HL-60 (cell line): ENCODE results near the gene HSPB1.
"Not testable (repeated sequence)": the region's sequence is repeated elsewhere in the genome, so short reads cannot be mapped to it uniquely, and the experiment has no call there.

Experiments used
- DNase-seq, 2 experiments: peaks; one replicate each; pipeline ENCODE4 v3.0.0-alpha.2; 2010 to 2020; ENCODE audit warnings: low read depth in 1 of 2, low spot score in 1 of 2
- H3K27ac ChIP-seq: fragments of 250-450 bp; sonication (Bioruptor Pico); replicated peaks from 2 replicates; pipeline ENCODE4 v1.5.1; 2020; ENCODE audit warnings: mild to moderate bottlenecking, moderate library complexity
- H3K27me3 ChIP-seq: fragments of 250-450 bp; sonication (Bioruptor Pico); 2 replicates; pipeline ENCODE4 v1.5.1; 2021; ENCODE audit warnings: mild to moderate bottlenecking, moderate library complexity; ENCODE audit not compliant: insufficient read depth, poor library complexity, severe bottlenecking
- H3K4me3 ChIP-seq: replicated peaks from 2 replicates; pipeline ENCODE4 v1.5.1; 2011; ENCODE audit warnings: mild to moderate bottlenecking, control low read depth, low read length; ENCODE audit not compliant: insufficient read depth
- GABPA ChIP-seq: IDR thresholded peaks from 2 replicates; pipeline ENCODE4 v1.6.1; 2012; ENCODE audit warnings: low read depth
- POLR2AphosphoS5 ChIP-seq: IDR thresholded peaks from 2 replicates; pipeline ENCODE4 v1.6.1; 2012; ENCODE audit warnings: low read depth
- SPI1 ChIP-seq: IDR thresholded peaks from 2 replicates; pipeline ENCODE4 v1.6.1; 2012; ENCODE audit warnings: low read depth, mild to moderate bottlenecking, borderline replicate concordance
- TF ChIP-seq, protein P1 (sequence below): IDR thresholded peaks from one replicate; pipeline ENCODE4 v1.5.1; 2011; ENCODE audit warnings: low read length, control low read depth, inconsistent platforms; ENCODE audit not compliant: insufficient read depth
- TF ChIP-seq, protein P2 (sequence below): IDR thresholded peaks from 2 replicates; pipeline ENCODE4 v1.6.1; 2012; ENCODE audit warnings: low read depth; ENCODE audit not compliant: insufficient replicate concordance

HSPB1 gene

DNA sequence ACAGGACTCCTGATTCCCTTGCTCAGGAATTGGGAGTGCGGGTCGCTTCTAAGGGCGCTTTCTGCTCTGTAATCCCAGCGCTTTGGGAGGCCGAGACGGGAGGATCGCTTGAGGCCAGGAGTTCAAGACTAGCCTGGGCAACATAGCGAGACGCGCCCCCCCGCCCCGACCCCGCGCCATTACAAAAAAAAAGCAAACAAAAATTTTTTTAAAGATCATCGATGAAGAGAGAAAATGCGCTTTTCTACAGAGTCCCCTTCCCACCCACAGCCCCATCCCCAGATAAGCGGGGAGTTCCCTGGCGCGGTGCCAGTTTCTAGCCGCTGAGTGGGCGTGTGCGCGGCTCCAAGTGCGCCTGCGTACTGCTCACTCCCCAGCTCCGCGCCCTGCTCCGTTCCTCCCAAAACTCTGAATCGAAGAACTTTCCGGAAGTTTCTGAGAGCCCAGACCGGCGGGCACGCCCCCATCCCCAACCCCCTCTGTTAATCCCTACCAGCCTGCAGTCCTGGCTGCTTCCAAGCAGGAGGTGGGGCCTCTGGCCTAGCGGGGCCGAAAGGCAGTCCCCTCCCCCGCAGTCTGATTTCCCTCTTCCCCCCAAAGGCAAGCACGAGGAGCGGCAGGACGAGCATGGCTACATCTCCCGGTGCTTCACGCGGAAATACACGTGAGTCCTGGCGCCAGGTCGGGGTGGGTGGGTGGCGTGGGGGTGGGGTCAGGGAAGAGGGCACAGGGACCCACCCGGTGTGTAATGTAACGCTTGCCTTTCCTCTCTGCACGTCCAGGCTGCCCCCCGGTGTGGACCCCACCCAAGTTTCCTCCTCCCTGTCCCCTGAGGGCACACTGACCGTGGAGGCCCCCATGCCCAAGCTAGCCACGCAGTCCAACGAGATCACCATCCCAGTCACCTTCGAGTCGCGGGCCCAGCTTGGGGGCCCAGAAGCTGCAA, 1.0 kb downstream of the HSPB1 start:
- Histone ChIP-seq H3K27ac (no peak overlapping the region), H3K27me3 (peaks cover 14% of the 10 kb centered on the region), H3K4me3 (peak overlapping the region; percentile 62)
- peak; percentile 69 to 73 for DNase-seq
- TF ChIP-seq, protein P1, sequence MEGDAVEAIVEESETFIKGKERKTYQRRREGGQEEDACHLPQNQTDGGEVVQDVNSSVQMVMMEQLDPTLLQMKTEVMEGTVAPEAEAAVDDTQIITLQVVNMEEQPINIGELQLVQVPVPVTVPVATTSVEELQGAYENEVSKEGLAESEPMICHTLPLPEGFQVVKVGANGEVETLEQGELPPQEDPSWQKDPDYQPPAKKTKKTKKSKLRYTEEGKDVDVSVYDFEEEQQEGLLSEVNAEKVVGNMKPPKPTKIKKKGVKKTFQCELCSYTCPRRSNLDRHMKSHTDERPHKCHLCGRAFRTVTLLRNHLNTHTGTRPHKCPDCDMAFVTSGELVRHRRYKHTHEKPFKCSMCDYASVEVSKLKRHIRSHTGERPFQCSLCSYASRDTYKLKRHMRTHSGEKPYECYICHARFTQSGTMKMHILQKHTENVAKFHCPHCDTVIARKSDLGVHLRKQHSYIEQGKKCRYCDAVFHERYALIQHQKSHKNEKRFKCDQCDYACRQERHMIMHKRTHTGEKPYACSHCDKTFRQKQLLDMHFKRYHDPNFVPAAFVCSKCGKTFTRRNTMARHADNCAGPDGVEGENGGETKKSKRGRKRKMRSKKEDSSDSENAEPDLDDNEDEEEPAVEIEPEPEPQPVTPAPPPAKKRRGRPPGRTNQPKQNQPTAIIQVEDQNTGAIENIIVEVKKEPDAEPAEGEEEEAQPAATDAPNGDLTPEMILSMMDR = no peak
- TF ChIP-seq GABPA = no peak
- peak; percentile 13; the same call in 1 of the 2 replicates for TF ChIP-seq SPI1
- TF ChIP-seq, protein P2, sequence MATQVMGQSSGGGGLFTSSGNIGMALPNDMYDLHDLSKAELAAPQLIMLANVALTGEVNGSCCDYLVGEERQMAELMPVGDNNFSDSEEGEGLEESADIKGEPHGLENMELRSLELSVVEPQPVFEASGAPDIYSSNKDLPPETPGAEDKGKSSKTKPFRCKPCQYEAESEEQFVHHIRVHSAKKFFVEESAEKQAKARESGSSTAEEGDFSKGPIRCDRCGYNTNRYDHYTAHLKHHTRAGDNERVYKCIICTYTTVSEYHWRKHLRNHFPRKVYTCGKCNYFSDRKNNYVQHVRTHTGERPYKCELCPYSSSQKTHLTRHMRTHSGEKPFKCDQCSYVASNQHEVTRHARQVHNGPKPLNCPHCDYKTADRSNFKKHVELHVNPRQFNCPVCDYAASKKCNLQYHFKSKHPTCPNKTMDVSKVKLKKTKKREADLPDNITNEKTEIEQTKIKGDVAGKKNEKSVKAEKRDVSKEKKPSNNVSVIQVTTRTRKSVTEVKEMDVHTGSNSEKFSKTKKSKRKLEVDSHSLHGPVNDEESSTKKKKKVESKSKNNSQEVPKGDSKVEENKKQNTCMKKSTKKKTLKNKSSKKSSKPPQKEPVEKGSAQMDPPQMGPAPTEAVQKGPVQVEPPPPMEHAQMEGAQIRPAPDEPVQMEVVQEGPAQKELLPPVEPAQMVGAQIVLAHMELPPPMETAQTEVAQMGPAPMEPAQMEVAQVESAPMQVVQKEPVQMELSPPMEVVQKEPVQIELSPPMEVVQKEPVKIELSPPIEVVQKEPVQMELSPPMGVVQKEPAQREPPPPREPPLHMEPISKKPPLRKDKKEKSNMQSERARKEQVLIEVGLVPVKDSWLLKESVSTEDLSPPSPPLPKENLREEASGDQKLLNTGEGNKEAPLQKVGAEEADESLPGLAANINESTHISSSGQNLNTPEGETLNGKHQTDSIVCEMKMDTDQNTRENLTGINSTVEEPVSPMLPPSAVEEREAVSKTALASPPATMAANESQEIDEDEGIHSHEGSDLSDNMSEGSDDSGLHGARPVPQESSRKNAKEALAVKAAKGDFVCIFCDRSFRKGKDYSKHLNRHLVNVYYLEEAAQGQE = no peak
- 0 out of 2 replicates have a peak, but pooled peaks have one; percentile 38 for TF ChIP-seq POLR2AphosphoS5

DNA sequence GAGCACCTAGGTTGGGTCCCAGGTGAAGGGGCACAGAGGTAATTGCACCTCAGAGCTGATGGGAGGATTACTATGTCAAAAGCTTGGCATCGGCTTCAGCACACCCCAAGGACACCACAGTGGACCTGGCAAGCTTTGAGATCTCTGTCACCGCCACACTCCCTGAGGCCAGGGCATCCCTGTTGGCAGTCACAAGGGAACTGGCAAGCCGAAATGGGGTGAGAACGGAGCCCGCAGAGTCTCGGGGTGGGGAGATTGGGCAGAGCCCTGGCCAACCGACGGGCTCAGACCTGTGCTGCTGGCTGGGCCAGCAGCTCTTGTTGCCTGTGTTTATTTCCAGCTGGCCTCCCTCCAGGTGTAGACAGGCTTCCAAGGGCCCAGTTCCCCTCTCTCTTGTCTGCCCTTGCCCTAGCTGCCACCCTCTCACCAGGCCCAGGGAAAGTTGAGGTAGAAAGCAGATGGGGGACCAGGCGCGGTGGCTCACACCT, 2.5 kb downstream of the HSPB1 start:
- no peak for DNase-seq
- Histone ChIP-seq H3K27me3 (peaks cover 14% of the 10 kb centered on the region), H3K27ac (no peak overlapping the region), H3K4me3 (no peak overlapping the region)
- TF ChIP-seq GABPA (no peak), SPI1 (no peak), POLR2AphosphoS5 (no peak)
- TF ChIP-seq, protein P1 = no peak
- TF ChIP-seq, protein P2 = no peak

DNA sequence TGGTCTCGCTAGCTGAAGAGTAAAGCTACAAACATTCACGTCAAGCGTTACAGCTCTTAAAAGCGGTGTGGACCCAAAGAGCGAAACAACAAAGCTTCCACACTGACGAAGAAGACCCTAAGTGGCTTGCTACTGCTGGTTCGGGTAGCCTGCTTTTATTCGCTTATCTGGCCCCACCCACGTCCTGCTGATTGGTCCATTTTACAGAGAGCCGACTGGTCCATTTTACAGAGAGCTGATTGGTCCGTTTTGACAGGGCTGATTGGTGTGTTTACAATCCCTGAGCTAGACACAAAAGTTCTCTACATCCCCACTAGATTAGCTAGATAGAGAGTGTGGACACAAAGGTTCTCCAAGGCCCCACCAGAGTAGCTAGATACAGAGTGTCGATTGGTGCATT, 6.4 kb downstream of the HSPB1 start:
- DNase-seq, H3K4me3 ChIP-seq, H3K27me3 ChIP-seq, H3K27ac ChIP-seq: not testable (repeated sequence)

DNA sequence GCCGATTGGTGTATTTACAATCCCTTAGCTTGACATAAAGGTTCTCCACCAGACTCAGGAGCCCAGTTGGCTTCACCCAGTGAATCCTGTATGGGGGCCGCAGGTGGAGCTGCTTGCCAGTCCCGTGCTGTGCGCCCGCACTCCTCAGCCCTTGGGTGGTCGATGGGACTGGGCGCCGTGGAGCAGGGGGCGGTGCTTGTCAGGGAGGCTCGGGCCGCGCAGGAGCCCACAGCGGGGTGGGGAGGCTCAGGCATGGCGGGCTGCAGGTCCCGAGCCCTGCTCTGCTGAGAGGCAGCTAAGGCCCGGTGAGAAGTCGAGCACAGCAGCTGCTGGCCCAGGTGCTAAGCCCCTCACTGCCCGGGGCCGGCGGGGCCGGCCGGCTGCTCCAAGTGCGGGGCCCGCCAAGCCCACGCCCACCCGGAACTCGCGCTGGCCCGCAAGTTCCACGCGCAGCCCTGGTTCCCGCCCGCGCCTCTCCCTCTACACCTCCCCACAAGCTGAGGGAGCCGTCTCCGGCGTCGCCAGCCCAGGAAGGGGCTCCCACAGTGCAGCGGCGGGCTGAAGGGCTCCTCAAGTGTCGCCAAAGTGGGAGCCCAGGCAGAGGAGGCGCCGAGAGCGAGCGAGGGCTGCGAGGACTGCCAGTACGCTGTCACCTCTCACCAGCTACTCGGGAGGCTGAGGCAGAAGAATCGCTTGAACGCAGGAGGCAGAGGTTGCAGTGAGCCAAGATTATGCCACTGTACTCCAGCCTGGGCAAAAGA, 7.0 kb downstream of the HSPB1 start:
- H3K27me3 ChIP-seq, DNase-seq, H3K27ac ChIP-seq, H3K4me3 ChIP-seq: not testable (repeated sequence)
